ENCODE measurements around the gene BOLA3. TPM values are rescaled to one million over a fixed set of nuclear protein-coding genes. Genes with fewer than 3 reads are reported as not detected.
A peak's percentile ranks its signal among the peaks of the same experiment; 100 is the strongest.

The BOLA3 gene
- total RNA-seq, 4 donors from 2014 or later = 17.7 to 72.6 (median 28.0) TPM

GRCh38 chr2:74148457-74149246 lies 940 bp upstream of the BOLA3 start:
- Histone ChIP-seq H3K4me3 (peak overlapping the region; percentile 62 to 90 (median 79)), H3K27ac (peak overlapping the region; percentile 13 to 70 (median 40))

GRCh38 chr2:74146929-74147726 lies 584 bp downstream of the BOLA3 start:
- DNase-seq = peak in 1 of 3 donors; percentile 52
- Histone ChIP-seq H3K4me1 (peaks cover 0 to 19% (median 7%) of the 10 kb centered on the region in 4 donors), H3K4me3 (peak overlapping the region; percentile 62 to 90 (median 79)), H3K27ac (peak overlapping the region; percentile 26 to 70 (median 48)), H3K9me3 (no peaks in the 10 kb centered on the region), H3K36me3 (peaks cover 0 to 21% (median 0%) of the 10 kb centered on the region in 3 donors), H3K27me3 (no peaks in the 10 kb centered on the region)
- TF ChIP-seq POLR2A (IDR thresholded peaks at IDR 0.05) (no peak), CTCF (IDR thresholded peaks at IDR 0.05) (no peak)

More at GRCh38 chr2:74148457-74149246, 940 bp upstream of the BOLA3 start:
- Histone ChIP-seq H3K4me1 (peaks cover 0 to 19% (median 7%) of the 10 kb centered on the region in 4 donors), H3K27me3 (no peaks in the 10 kb centered on the region), H3K9me3 (no peaks in the 10 kb centered on the region), H3K36me3 (peaks cover 0 to 25% (median 0%) of the 10 kb centered on the region in 3 donors)
- DNase-seq = no peak
- TF ChIP-seq CTCF (IDR thresholded peaks at IDR 0.05) = no peak
- TF ChIP-seq POLR2A (IDR thresholded peaks at IDR 0.05) = no peak

DNA sequence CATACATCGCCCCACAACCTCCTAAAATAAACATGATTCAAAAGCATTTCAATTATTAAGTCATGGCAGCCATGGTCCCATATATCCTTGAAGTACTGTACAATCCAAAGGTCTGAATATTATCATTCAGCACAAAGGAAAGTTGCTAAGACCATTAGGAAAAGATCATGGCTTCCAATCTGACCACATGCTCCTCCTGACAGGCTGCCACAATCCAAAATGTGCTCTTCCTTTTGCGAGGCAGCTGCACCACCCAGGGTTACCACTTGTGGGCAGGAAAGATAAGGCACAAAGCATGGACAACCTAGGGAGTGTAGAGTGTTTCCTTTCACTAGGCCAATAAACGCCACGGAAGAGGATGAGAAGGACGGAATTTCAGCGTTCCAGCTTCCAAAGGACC lies 5.4 kb downstream of the BOLA3 start:
- peaks cover 0 to 9% (median 0%) of the 10 kb centered on the region in 3 donors for H3K36me3 ChIP-seq
- H3K9me3 ChIP-seq = no peaks in the 10 kb centered on the region
- H3K27me3 ChIP-seq = no peaks in the 10 kb centered on the region
- no peak for DNase-seq
- peaks cover 0 to 12% (median 7%) of the 10 kb centered on the region in 4 donors for H3K4me1 ChIP-seq
- H3K4me3 ChIP-seq = no peak overlapping the region
- H3K27ac ChIP-seq = no peak overlapping the region
- no peak for TF ChIP-seq CTCF (IDR thresholded peaks at IDR 0.05)
- no peak for TF ChIP-seq POLR2A (IDR thresholded peaks at IDR 0.05)

- H3K36me3 ChIP-seq = peaks cover 0 to 21% (median 0%) of the 10 kb centered on the region in 3 donors
- DNase-seq = no peak
- TF ChIP-seq POLR2A (IDR thresholded peaks at IDR 0.05) (no peak), CTCF (IDR thresholded peaks at IDR 0.05) (no peak)
- no peaks in the 10 kb centered on the region for H3K4me1 ChIP-seq
- H3K4me3 ChIP-seq = no peak overlapping the region
- H3K9me3 ChIP-seq = no peaks in the 10 kb centered on the region
- H3K27ac ChIP-seq = no peak overlapping the region
- H3K27me3 ChIP-seq = no peaks in the 10 kb centered on the region
Observed at GRCh38 chr2:74138600-74139323, 8.9 kb downstream of the BOLA3 start.
